OCI-LY7 (cell line): ENCODE data around the gene NUFIP2.

Experiments
- EZH2phosphoT487 ChIP-seq: fragments of 200-600 bp; sonication (generic); IDR thresholded peaks from 2 replicates; pipeline ENCODE4 v1.6.1; 2018; ENCODE audit warnings: low read depth, borderline replicate concordance, mild to moderate bottlenecking, mixed run types, antibody characterized with exemption, low read length, moderate library complexity, mixed read lengths
- TF ChIP-seq, protein P1 (sequence below): fragments of 200-600 bp; sonication (generic); conservative IDR thresholded peaks from 2 replicates; pipeline ENCODE4 v1.5.1; 2014; ENCODE audit warnings: mild to moderate bottlenecking, antibody characterized with exemption, low read length, moderate library complexity, mixed read lengths

GRCh38 chr17:29331075-29331707 is 37.2 kb upstream of the NUFIP2 start:
- TF ChIP-seq, protein P1, sequence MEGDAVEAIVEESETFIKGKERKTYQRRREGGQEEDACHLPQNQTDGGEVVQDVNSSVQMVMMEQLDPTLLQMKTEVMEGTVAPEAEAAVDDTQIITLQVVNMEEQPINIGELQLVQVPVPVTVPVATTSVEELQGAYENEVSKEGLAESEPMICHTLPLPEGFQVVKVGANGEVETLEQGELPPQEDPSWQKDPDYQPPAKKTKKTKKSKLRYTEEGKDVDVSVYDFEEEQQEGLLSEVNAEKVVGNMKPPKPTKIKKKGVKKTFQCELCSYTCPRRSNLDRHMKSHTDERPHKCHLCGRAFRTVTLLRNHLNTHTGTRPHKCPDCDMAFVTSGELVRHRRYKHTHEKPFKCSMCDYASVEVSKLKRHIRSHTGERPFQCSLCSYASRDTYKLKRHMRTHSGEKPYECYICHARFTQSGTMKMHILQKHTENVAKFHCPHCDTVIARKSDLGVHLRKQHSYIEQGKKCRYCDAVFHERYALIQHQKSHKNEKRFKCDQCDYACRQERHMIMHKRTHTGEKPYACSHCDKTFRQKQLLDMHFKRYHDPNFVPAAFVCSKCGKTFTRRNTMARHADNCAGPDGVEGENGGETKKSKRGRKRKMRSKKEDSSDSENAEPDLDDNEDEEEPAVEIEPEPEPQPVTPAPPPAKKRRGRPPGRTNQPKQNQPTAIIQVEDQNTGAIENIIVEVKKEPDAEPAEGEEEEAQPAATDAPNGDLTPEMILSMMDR: no peak
- TF ChIP-seq EZH2phosphoT487: no peak
